ENCODE data around the gene AHNAK2. TPM values are rescaled to one million over a fixed set of nuclear protein-coding genes. Genes with fewer than 3 reads are reported as not detected.
A peak's percentile ranks its signal among the peaks of the same experiment; 100 is the strongest.

AHNAK2 gene
- total RNA-seq, 1 donor from 2014 or later: 5.5 TPM

- ATAC-seq: no peak
- DNase-seq (ENCODE audit: low spot score): no peak
These were observed 35.6 kb downstream of the AHNAK2 start for GRCh38 chr14:104942586-104942985.

GRCh38 chr14:104941508-104942365, 36.4 kb downstream of the AHNAK2 start:
- no peak for ATAC-seq
- no peak for DNase-seq (ENCODE audit: low spot score)

GRCh38 chr14:104940526-104941150, 37.5 kb downstream of the AHNAK2 start:
- ATAC-seq: no peak
- DNase-seq (ENCODE audit: low spot score): no peak

GRCh38 chr14:104939666-104940410, 38.3 kb downstream of the AHNAK2 start:
- no peak for ATAC-seq
- DNase-seq (ENCODE audit: low spot score): peak; percentile 29

GRCh38 chr14:104938960-104939359, 39.2 kb downstream of the AHNAK2 start:
- no peak for ATAC-seq
- DNase-seq (ENCODE audit: low spot score): no peak

- ATAC-seq (no peak), DNase-seq (ENCODE audit: low spot score) (no peak)
These were observed 39.7 kb downstream of the AHNAK2 start for GRCh38 chr14:104938436-104938835.

GRCh38 chr14:104937694-104938365, 40.3 kb downstream of the AHNAK2 start:
- DNase-seq (ENCODE audit: low spot score): peak; percentile 31
- no peak for ATAC-seq

- DNase-seq (ENCODE audit: low spot score) (peak; percentile 28), ATAC-seq (no peak)
These were observed 41.0 kb downstream of the AHNAK2 start for GRCh38 chr14:104937161-104937560.

GRCh38 chr14:104936361-104937155, 41.6 kb downstream of the AHNAK2 start:
- ATAC-seq (no peak), DNase-seq (ENCODE audit: low spot score) (no peak)

GRCh38 chr14:104935955-104936354, 42.2 kb downstream of the AHNAK2 start:
- DNase-seq (ENCODE audit: low spot score): peak; percentile 33
- ATAC-seq: no peak

- ATAC-seq (no peak), DNase-seq (ENCODE audit: low spot score) (peak; percentile 38)
These were observed 43.0 kb downstream of the AHNAK2 start for GRCh38 chr14:104935026-104935650.

GRCh38 chr14:104933746-104934733, 44.1 kb downstream of the AHNAK2 start:
- no peak for ATAC-seq

GRCh38 chr14:104932676-104933631, 45.2 kb downstream of the AHNAK2 start:
- DNase-seq (ENCODE audit: low spot score) (peak; percentile 72), ATAC-seq (peak; percentile 89)

More at GRCh38 chr14:104933746-104934733, 44.1 kb downstream of the AHNAK2 start:
- DNase-seq (ENCODE audit: low spot score): peak; percentile 37

GRCh38 chr14:104931771-104932675, 46.2 kb downstream of the AHNAK2 start:
- ATAC-seq (no peak), DNase-seq (ENCODE audit: low spot score) (peak; percentile 40)

GRCh38 chr14:104931304-104931770, 46.8 kb downstream of the AHNAK2 start:
- no peak for ATAC-seq
- DNase-seq (ENCODE audit: low spot score): no peak
